ENCODE results near the gene PFDN1.
A peak's percentile ranks its signal among the peaks of the same experiment; 100 is the strongest.

The PFDN1 gene

GRCh38 chr5:140224658-140225057 is 78.2 kb downstream of the PFDN1 start:
- DNase-seq (ENCODE audit: extremely low read depth, insufficient read length) = no peak
- H3K4me3 ChIP-seq (replicated peaks; ENCODE audit: low read depth, low read length) = no peak overlapping the region
- H3K27me3 ChIP-seq (replicated peaks; ENCODE audit: control insufficient read depth, insufficient read depth, low read length) = no peaks in the 10 kb centered on the region
- no peak for TF ChIP-seq CTCF (IDR thresholded peaks at IDR 0.05; ENCODE audit: insufficient read depth, low read length, poor library complexity, severe bottlenecking)
- no peaks in the 10 kb centered on the region for H3K36me3 ChIP-seq (ENCODE audit: control insufficient read depth, insufficient read depth, low read length)

GRCh38 chr5:140223567-140223966 is 79.3 kb downstream of the PFDN1 start:
- DNase-seq (ENCODE audit: extremely low read depth, insufficient read length) = no peak
- no peaks in the 10 kb centered on the region for H3K27me3 ChIP-seq (replicated peaks; ENCODE audit: control insufficient read depth, insufficient read depth, low read length)
- H3K4me3 ChIP-seq (replicated peaks; ENCODE audit: low read depth, low read length) = no peak overlapping the region
- no peak for TF ChIP-seq CTCF (IDR thresholded peaks at IDR 0.05; ENCODE audit: insufficient read depth, low read length, poor library complexity, severe bottlenecking)
- no peaks in the 10 kb centered on the region for H3K36me3 ChIP-seq (ENCODE audit: control insufficient read depth, insufficient read depth, low read length)

DNA sequence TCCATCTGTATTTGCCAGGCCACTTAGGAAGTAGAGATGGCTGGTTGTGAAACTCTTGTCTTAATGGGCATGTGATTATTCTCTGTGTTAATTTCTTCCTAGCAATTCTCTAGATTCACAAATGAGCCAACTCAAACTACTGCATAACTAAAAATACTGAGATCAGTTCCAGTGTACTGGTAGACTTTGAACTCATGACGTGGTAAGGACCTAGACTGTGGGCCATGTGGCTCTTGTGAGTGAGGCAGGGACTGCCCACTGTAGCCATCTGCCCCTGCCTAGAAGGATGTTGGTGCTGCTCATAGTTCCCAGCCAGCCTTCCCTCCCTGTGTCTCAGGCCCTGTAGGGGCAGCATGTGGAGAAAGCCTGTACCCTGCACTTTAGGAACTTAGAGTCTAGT is 80.5 kb downstream of the PFDN1 start:
- H3K27me3 ChIP-seq (replicated peaks; ENCODE audit: control insufficient read depth, insufficient read depth, low read length) = no peaks in the 10 kb centered on the region
- DNase-seq (ENCODE audit: extremely low read depth, insufficient read length) = no peak
- no peak overlapping the region for H3K4me3 ChIP-seq (replicated peaks; ENCODE audit: low read depth, low read length)
- no peak for TF ChIP-seq CTCF (IDR thresholded peaks at IDR 0.05; ENCODE audit: insufficient read depth, low read length, poor library complexity, severe bottlenecking)
- no peaks in the 10 kb centered on the region for H3K36me3 ChIP-seq (ENCODE audit: control insufficient read depth, insufficient read depth, low read length)

GRCh38 chr5:140221697-140222223 is 81.1 kb downstream of the PFDN1 start:
- no peak overlapping the region for H3K4me3 ChIP-seq (replicated peaks; ENCODE audit: low read depth, low read length)
- no peak for DNase-seq (ENCODE audit: extremely low read depth, insufficient read length)
- no peaks in the 10 kb centered on the region for H3K27me3 ChIP-seq (replicated peaks; ENCODE audit: control insufficient read depth, insufficient read depth, low read length)
- H3K36me3 ChIP-seq (ENCODE audit: control insufficient read depth, insufficient read depth, low read length) = no peaks in the 10 kb centered on the region
- no peak for TF ChIP-seq CTCF (IDR thresholded peaks at IDR 0.05; ENCODE audit: insufficient read depth, low read length, poor library complexity, severe bottlenecking)

DNA sequence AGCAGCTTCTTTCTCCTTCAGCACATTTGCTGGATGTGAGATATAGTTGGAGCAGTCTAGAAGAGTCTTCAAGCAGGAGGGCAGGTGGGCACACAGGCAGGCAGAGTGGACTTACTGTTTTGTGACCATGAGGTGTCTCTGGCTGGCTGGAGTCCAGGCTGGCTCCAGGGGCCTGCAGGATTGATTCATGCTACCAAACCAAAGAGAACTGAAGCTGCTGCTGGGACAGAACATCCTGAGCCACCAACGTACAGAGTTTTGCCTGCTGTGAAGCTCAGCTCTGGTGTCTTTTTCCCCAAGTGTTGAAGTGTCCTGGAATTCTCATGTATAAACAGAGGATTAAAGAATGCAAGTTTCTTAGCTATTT is 82.2 kb downstream of the PFDN1 start:
- DNase-seq (ENCODE audit: extremely low read depth, insufficient read length) = no peak
- no peak overlapping the region for H3K4me3 ChIP-seq (replicated peaks; ENCODE audit: low read depth, low read length)
- no peak for TF ChIP-seq CTCF (IDR thresholded peaks at IDR 0.05; ENCODE audit: insufficient read depth, low read length, poor library complexity, severe bottlenecking)
- no peaks in the 10 kb centered on the region for H3K36me3 ChIP-seq (ENCODE audit: control insufficient read depth, insufficient read depth, low read length)
- H3K27me3 ChIP-seq (replicated peaks; ENCODE audit: control insufficient read depth, insufficient read depth, low read length) = no peaks in the 10 kb centered on the region

DNA sequence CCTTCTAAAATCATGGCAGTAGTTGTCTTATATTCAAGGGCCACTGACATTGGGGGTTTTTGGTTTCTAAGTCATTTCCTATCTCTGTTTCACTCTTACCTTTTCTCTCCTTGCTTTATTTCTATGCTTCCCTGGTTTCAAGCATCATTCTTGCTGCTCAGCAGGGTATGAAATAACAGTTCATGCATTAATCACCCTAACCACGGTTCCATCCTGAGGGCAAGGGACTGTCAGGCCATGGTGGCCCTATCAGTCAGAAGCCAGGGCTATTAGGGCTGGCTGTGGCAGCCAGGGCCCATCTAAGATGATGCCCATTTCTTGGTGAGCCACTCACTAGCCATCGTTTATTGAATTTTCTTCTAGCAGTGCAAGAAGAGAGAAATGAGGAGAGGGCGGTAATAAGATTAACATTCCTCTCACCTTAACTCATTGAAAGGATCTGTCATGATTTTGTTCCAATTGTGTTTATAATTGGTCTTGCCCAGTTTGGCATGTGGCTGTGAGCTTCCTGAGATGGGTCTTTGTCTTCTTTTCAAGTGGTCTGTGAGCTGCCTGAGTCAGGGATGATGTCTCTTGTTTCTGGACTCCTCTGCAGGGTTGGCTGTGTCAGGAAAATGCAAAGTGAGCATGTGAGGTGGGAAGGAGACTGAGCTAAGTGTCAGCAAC is 82.7 kb downstream of the PFDN1 start:
- no peak for TF ChIP-seq CTCF (IDR thresholded peaks at IDR 0.05; ENCODE audit: insufficient read depth, low read length, poor library complexity, severe bottlenecking)
- Histone ChIP-seq H3K36me3 (ENCODE audit: control insufficient read depth, insufficient read depth, low read length) (no peaks in the 10 kb centered on the region), H3K27me3 (replicated peaks; ENCODE audit: control insufficient read depth, insufficient read depth, low read length) (no peaks in the 10 kb centered on the region), H3K4me3 (replicated peaks; ENCODE audit: low read depth, low read length) (no peak overlapping the region)
- DNase-seq (ENCODE audit: extremely low read depth, insufficient read length) = peak; percentile 40

Measured in GM06990 (cell line).